ENCODE results near the gene SNX25.
"Not testable (repeated sequence)": the region's sequence is repeated elsewhere in the genome, so short reads cannot be mapped to it uniquely, and the experiment has no call there.

Gene SNX25

DNA sequence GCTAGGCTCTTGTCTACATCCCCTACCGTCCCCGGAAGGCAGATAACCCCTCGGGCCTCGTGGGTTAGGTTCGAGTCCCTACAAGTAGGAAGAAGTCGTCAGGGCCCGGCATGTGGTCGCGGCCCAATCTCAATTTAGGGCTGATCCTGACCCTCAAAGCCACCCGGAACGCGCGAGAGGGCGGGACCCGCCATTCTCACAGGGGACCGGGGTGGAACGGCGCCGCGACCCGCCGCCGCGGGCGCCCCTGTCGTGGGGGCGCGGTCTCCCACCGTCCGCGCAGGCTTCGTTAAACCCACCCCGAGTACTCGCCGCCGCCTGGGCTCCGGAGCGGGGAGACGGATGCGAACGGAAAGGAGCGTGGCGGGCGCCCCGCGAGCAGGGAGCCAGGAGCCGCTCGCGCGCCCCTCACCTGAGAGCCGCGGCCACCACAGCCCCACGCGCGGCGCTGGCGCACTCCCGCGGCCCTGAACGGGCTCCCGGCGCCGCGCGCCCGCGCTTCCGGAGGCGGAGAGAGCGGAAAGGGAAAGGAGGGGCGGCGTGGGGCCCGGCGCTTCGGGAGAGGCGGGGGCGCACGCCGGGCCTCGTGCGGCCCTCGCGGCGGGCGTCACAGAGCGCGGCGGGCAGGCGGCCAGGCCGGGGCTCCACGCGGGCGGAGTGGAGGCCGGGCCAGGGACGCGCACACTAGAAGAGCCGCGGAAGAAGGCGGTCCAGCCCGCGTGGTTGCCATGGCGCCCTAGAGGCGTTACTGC, 5.7 kb upstream of the SNX25 start, which contains the start of gene CFAP97:
CFAP97 (minus strand) TSS at position 515 of the 752 bp plus-strand sequence. CDS start 12,804 bp downstream, outside the sequence.
- H3K27ac ChIP-seq (ENCODE audit: low read depth, low read length): peak within 1 kb of the TSS; percentile 65

DNA sequence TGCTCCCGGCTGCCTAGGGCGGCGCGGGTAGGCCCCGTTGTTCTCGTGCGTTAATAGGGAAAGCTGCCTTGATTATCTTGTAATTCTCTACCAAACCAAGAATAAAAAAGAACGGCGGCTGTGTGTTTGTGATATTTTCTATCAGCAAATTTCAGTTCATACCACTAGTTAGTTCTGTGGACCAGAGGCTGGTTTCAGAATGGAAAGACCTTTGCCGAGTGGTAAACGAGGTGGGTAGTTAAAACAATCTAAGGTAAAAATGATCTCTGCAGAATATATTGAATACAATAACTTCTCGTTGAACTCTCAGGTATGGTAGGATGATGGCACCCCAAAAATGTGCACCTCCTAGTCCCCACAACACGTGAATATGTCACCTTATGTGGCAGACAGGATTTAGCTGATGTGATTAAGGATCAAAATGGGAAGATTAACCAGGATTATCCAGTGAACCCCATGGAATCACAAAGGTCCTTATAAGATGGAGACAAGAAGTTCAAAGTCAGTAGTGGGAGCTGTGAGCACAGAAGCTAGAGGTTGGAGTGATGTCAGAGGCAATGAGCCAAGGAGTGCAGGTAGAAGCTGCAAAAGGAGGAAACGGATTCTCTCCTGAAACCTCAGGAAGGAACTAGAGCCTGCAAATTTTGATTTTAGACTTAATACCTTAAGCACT, 5.0 kb upstream of the SNX25 start:
- H3K9me3 ChIP-seq (ENCODE audit: control insufficient read depth, insufficient read depth, low read length): no peaks in the 10 kb centered on the region
- H3F3A ChIP-seq (ENCODE audit: control insufficient read depth, insufficient read depth): peaks cover 7% of the 10 kb centered on the region
- no peaks in the 10 kb centered on the region for H3K27me3 ChIP-seq (ENCODE audit: control insufficient read depth, low read length)
- peak overlapping the region; percentile 65 for H3K27ac ChIP-seq (ENCODE audit: low read depth, low read length)
- peaks cover 10% of the 10 kb centered on the region for H3K36me3 ChIP-seq (ENCODE audit: control insufficient read depth, low read length)
- peaks cover 58% of the 10 kb centered on the region for H3K79me2 ChIP-seq (ENCODE audit: control insufficient read depth, low read length)
- peak overlapping the region; percentile 92 for H3K4me3 ChIP-seq (ENCODE audit: low read length)
- H4K20me1 ChIP-seq (ENCODE audit: control insufficient read depth, insufficient read depth, low read depth, low read length): no peaks in the 10 kb centered on the region
- TF ChIP-seq, protein P1, sequence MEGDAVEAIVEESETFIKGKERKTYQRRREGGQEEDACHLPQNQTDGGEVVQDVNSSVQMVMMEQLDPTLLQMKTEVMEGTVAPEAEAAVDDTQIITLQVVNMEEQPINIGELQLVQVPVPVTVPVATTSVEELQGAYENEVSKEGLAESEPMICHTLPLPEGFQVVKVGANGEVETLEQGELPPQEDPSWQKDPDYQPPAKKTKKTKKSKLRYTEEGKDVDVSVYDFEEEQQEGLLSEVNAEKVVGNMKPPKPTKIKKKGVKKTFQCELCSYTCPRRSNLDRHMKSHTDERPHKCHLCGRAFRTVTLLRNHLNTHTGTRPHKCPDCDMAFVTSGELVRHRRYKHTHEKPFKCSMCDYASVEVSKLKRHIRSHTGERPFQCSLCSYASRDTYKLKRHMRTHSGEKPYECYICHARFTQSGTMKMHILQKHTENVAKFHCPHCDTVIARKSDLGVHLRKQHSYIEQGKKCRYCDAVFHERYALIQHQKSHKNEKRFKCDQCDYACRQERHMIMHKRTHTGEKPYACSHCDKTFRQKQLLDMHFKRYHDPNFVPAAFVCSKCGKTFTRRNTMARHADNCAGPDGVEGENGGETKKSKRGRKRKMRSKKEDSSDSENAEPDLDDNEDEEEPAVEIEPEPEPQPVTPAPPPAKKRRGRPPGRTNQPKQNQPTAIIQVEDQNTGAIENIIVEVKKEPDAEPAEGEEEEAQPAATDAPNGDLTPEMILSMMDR (IDR thresholded peaks at IDR 0.05; ENCODE audit: low read depth, low read length, poor library complexity, severe bottlenecking): no peak
- no peak for TF ChIP-seq EZH2phosphoT487 (IDR thresholded peaks at IDR 0.05; ENCODE audit: borderline replicate concordance, low read length)
- H3K4me1 ChIP-seq (ENCODE audit: control insufficient read depth, low read length): peaks cover 45% of the 10 kb centered on the region
- peak overlapping the region; percentile 100 for H3K4me2 ChIP-seq (ENCODE audit: low read length)
- H3K9me2 ChIP-seq (replicated peaks; ENCODE audit: control insufficient read depth, low read length): no peaks in the 10 kb centered on the region

More for the DNA sequence above, 5.7 kb upstream of the SNX25 start, which contains the start of gene CFAP97:
- H3K27me3 ChIP-seq (ENCODE audit: control insufficient read depth, low read length): no peaks in the 10 kb centered on the region
- H3K9me2 ChIP-seq (replicated peaks; ENCODE audit: control insufficient read depth, low read length): no peaks in the 10 kb centered on the region
- H4K20me1 ChIP-seq (ENCODE audit: control insufficient read depth, insufficient read depth, low read depth, low read length): no peaks in the 10 kb centered on the region
- no peak for TF ChIP-seq EZH2phosphoT487 (IDR thresholded peaks at IDR 0.05; ENCODE audit: borderline replicate concordance, low read length)
- TF ChIP-seq, protein P1 (IDR thresholded peaks at IDR 0.05; ENCODE audit: low read depth, low read length, poor library complexity, severe bottlenecking): no peak
- H3F3A ChIP-seq (ENCODE audit: control insufficient read depth, insufficient read depth): peaks cover 6% of the 10 kb centered on the region
- H3K79me2 ChIP-seq (ENCODE audit: control insufficient read depth, low read length): peaks cover 60% of the 10 kb centered on the region
- peak within 1 kb of the TSS; percentile 100 for H3K4me2 ChIP-seq (ENCODE audit: low read length)
- peaks cover 40% of the 10 kb centered on the region for H3K4me1 ChIP-seq (ENCODE audit: control insufficient read depth, low read length)
- peak within 1 kb of the TSS; percentile 92 for H3K4me3 ChIP-seq (ENCODE audit: low read length)
- H3K9me3 ChIP-seq (ENCODE audit: control insufficient read depth, insufficient read depth, low read length): no peaks in the 10 kb centered on the region
- peaks cover 10% of the 10 kb centered on the region for H3K36me3 ChIP-seq (ENCODE audit: control insufficient read depth, low read length)

DNA sequence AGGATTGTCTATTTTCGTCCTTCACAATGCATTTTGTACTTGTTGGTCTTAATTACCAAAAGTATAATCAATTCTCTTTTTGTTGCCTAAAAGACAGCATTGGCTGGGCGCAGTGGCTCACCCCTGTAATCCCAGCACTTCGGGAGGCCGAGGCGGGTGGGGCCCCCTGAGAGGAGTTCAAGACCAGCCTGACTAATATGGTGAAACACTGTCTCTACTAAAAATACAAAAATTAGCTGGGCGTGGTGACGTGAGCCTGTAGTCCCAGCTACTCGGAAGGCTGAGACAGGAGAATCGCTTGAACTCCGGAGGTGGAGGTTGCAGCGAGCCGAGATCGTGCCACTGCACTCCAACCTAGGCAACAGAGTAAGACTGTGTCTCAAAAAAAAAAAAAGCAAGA, 4.3 kb upstream of the SNX25 start:
- H3K27me3 ChIP-seq (ENCODE audit: control insufficient read depth, low read length): not testable (repeated sequence)
- Histone ChIP-seq H3K4me3 (ENCODE audit: low read length) (peak overlapping the region; percentile 92), H3K27ac (ENCODE audit: low read depth, low read length) (peak overlapping the region; percentile 65; the same call in 1 of the 2 replicates)

More for the DNA sequence above, 4.3 kb upstream of the SNX25 start:
- Histone ChIP-seq H3K4me1 (ENCODE audit: control insufficient read depth, low read length) (peaks cover 45% of the 10 kb centered on the region), H3K79me2 (ENCODE audit: control insufficient read depth, low read length) (peaks cover 53% of the 10 kb centered on the region), H3K4me2 (ENCODE audit: low read length) (peak overlapping the region; percentile 100)
- H3K9me2 ChIP-seq (replicated peaks; ENCODE audit: control insufficient read depth, low read length); H3K9me3 ChIP-seq (ENCODE audit: control insufficient read depth, insufficient read depth, low read length); H3F3A ChIP-seq (ENCODE audit: control insufficient read depth, insufficient read depth); H3K36me3 ChIP-seq (ENCODE audit: control insufficient read depth, low read length); H4K20me1 ChIP-seq (ENCODE audit: control insufficient read depth, insufficient read depth, low read depth, low read length): not testable (repeated sequence)
